Osteocyte (in vitro differentiated cells): Measurements from ENCODE around the gene POPDC2. TPM values are rescaled to one million over a fixed set of nuclear protein-coding genes. Genes with fewer than 3 reads are reported as not detected.

Experiments
- DNase-seq: peaks from one replicate; pipeline ENCODE4 v3.0.0; 2021; ENCODE audit warnings: mixed read lengths; ENCODE audit not compliant: unreplicated experiment; ENCODE audit errors: extremely low spot score
- H3K27ac Mint-ChIP-seq: one replicate; pipeline ENCODE4 v1.8.0; 2021; ENCODE audit warnings: mild to moderate bottlenecking, mixed read lengths; ENCODE audit not compliant: unreplicated experiment
- H3K27me3 Mint-ChIP-seq: one replicate; pipeline ENCODE4 v1.8.0; 2021; ENCODE audit warnings: mixed read lengths; ENCODE audit not compliant: unreplicated experiment
- H3K36me3 Mint-ChIP-seq: one replicate; pipeline ENCODE4 v1.8.0; 2021; ENCODE audit warnings: mixed read lengths; ENCODE audit not compliant: unreplicated experiment
- H3K4me1 Mint-ChIP-seq: one replicate; pipeline ENCODE4 v1.8.0; 2021; ENCODE audit warnings: mixed read lengths; ENCODE audit not compliant: unreplicated experiment
- H3K4me3 Mint-ChIP-seq: one replicate; pipeline ENCODE4 v1.8.0; 2021; ENCODE audit warnings: mild to moderate bottlenecking, moderate library complexity, mixed read lengths; ENCODE audit not compliant: unreplicated experiment
- H3K9me3 Mint-ChIP-seq: one replicate; pipeline ENCODE4 v1.8.0; 2021; ENCODE audit warnings: mixed read lengths; ENCODE audit not compliant: unreplicated experiment
- CTCF ChIP-seq: fragments of 200-600 bp; sonication (generic); IDR thresholded peaks from 2 replicates; pipeline ENCODE4 v1.5.0; 2021; ENCODE audit warnings: antibody characterized with exemption, mild to moderate bottlenecking, moderate library complexity
- total RNA-seq: library from RNA; stranded (reverse); gene quantifications from 2 replicates; pipeline ENCODE4 v1.2.1, GENCODE V29; 2021

The POPDC2 gene
- total RNA-seq, 1 donor from 2014 or later, result 2.4 TPM

- Mint-ChIP-seq H3K4me3 (no peak overlapping the region), H3K4me1 (no peaks in the 10 kb centered on the region), H3K27ac (no peak overlapping the region), H3K9me3 (no peaks in the 10 kb centered on the region), H3K27me3 (peaks cover 38% of the 10 kb centered on the region), H3K36me3 (peaks cover 3% of the 10 kb centered on the region)
- TF ChIP-seq CTCF, result no peak
- DNase-seq, result no peak
These were observed 48.7 kb downstream of the POPDC2 start for GRCh38 chr3:119611664-119612063.

- H3K36me3 Mint-ChIP-seq, result peaks cover 3% of the 10 kb centered on the region
- no peak for DNase-seq
- no peak for TF ChIP-seq CTCF
- H3K4me3 Mint-ChIP-seq, result no peak overlapping the region
- H3K9me3 Mint-ChIP-seq, result no peaks in the 10 kb centered on the region
- peaks cover 43% of the 10 kb centered on the region for H3K27me3 Mint-ChIP-seq
- no peak overlapping the region for H3K27ac Mint-ChIP-seq
- no peaks in the 10 kb centered on the region for H3K4me1 Mint-ChIP-seq
These were observed 51.1 kb downstream of the POPDC2 start for GRCh38 chr3:119609301-119609700.

GRCh38 chr3:119608405-119609000, 51.9 kb downstream of the POPDC2 start:
- H3K9me3 Mint-ChIP-seq, result no peaks in the 10 kb centered on the region
- H3K4me1 Mint-ChIP-seq, result no peaks in the 10 kb centered on the region
- H3K27me3 Mint-ChIP-seq, result peaks cover 45% of the 10 kb centered on the region
- no peak for DNase-seq
- H3K36me3 Mint-ChIP-seq, result peaks cover 3% of the 10 kb centered on the region
- no peak for TF ChIP-seq CTCF
- no peak overlapping the region for H3K4me3 Mint-ChIP-seq
- H3K27ac Mint-ChIP-seq, result no peak overlapping the region

GRCh38 chr3:119604878-119605277, 55.5 kb downstream of the POPDC2 start:
- no peak for TF ChIP-seq CTCF
- Mint-ChIP-seq H3K36me3 (no peaks in the 10 kb centered on the region), H3K27me3 (peaks cover 33% of the 10 kb centered on the region), H3K4me3 (no peak overlapping the region), H3K4me1 (no peaks in the 10 kb centered on the region), H3K9me3 (no peaks in the 10 kb centered on the region), H3K27ac (no peak overlapping the region)
- no peak for DNase-seq

- no peak for TF ChIP-seq CTCF
- Mint-ChIP-seq H3K4me3 (no peak overlapping the region), H3K27ac (no peak overlapping the region), H3K4me1 (peaks cover 13% of the 10 kb centered on the region), H3K36me3 (no peaks in the 10 kb centered on the region), H3K9me3 (no peaks in the 10 kb centered on the region), H3K27me3 (peaks cover 17% of the 10 kb centered on the region)
- DNase-seq, result no peak
These were observed 57.7 kb downstream of the POPDC2 start for GRCh38 chr3:119602676-119603075.
